Liver (tissue), 9 donors: ENCODE measurements around the gene RALGPS2. TPM values are rescaled to one million over a fixed set of nuclear protein-coding genes. Genes with fewer than 3 reads are reported as not detected.

Source experiments
- DNase-seq: peaks from one replicate; pipeline ENCODE4 v3.0.0-alpha.2; 2017; ENCODE audit warnings: low spot score
- H3K27ac ChIP-seq, 2 donors: one replicate each; pipeline ENCODE4 v1.7.0; 2013; ENCODE audit warnings: inconsistent platforms in 2 of 2, low read length in 2 of 2, control low read depth in 1 of 2, low read depth in 1 of 2, mild to moderate bottlenecking in 1 of 2
- H3K27me3 ChIP-seq, 4 donors: one replicate each; pipeline versions ENCODE4 v1.6.1 to v1.7.0; 2013; ENCODE audit warnings: low read length in 3 of 4, inconsistent platforms in 1 of 4, mild to moderate bottlenecking in 1 of 4, moderate library complexity in 1 of 4; ENCODE audit not compliant: control insufficient read depth in 4 of 4, insufficient read depth in 4 of 4
- H3K36me3 ChIP-seq, 4 donors: one replicate each; pipeline versions ENCODE4 v1.6.1 to v1.7.0; 2013; ENCODE audit warnings: low read length in 3 of 4, mild to moderate bottlenecking in 3 of 4, low read depth in 1 of 4, moderate library complexity in 1 of 4; ENCODE audit not compliant: control insufficient read depth in 4 of 4, insufficient read depth in 3 of 4
- H3K4me1 ChIP-seq, 4 donors: one replicate each; pipeline versions ENCODE4 v1.6.1 to v1.7.0; 2013; ENCODE audit warnings: low read length in 3 of 4, mild to moderate bottlenecking in 3 of 4, moderate library complexity in 1 of 4; ENCODE audit not compliant: control insufficient read depth in 4 of 4, insufficient read depth in 4 of 4
- H3K4me3 ChIP-seq, 3 donors: one replicate each; pipeline versions ENCODE4 v1.6.1 to v1.7.0; 2013; ENCODE audit warnings: low read length in 3 of 3, control low read depth in 1 of 3, low read depth in 1 of 3, mild to moderate bottlenecking in 1 of 3
- H3K9ac ChIP-seq, 2 donors: one replicate each; pipeline ENCODE4 v1.7.0; 2013; ENCODE audit warnings: low read length in 2 of 2, mild to moderate bottlenecking in 2 of 2, moderate library complexity in 2 of 2, control low read depth in 1 of 2, low read depth in 1 of 2
- H3K9me3 ChIP-seq, 4 donors: one replicate each; pipeline versions ENCODE4 v1.6.1 to v1.7.0; 2013; ENCODE audit warnings: low read length in 3 of 4; ENCODE audit not compliant: control insufficient read depth in 4 of 4
- ATF3 ChIP-seq: IDR thresholded peaks from 2 replicates; pipeline ENCODE4 v1.6.1; 2016; ENCODE audit warnings: antibody characterized with exemption
- CTCF ChIP-seq: fragments of 150-350 bp; IDR thresholded peaks from 2 replicates; pipeline ENCODE4 v1.5.1; 2017; ENCODE audit warnings: improper control_type of control experiment, low read depth, low read length; ENCODE audit not compliant: missing input control
- EGR1 ChIP-seq, 2 donors: IDR thresholded peaks; 2 replicates each; pipeline ENCODE4 v1.6.1; 2016 to 2018; ENCODE audit warnings: antibody characterized with exemption in 2 of 2, low read depth in 2 of 2
- FOXA1 ChIP-seq: IDR thresholded peaks from 2 replicates; pipeline ENCODE4 v1.6.1; 2016; ENCODE audit warnings: antibody characterized with exemption
- FOXA2 ChIP-seq: IDR thresholded peaks from 2 replicates; pipeline ENCODE4 v1.6.1; 2016; ENCODE audit warnings: antibody characterized with exemption
- GABPA ChIP-seq, 2 donors: IDR thresholded peaks in 1 of 2; conservative IDR thresholded peaks in 1 of 2; 2 replicates each; pipeline ENCODE4 v1.6.1; 2016; ENCODE audit warnings: antibody characterized with exemption in 2 of 2, mild to moderate bottlenecking in 1 of 2, moderate library complexity in 1 of 2
- HNF4A ChIP-seq, 2 donors: conservative IDR thresholded peaks; 2 replicates each; pipeline ENCODE4 v1.6.1; 2016; ENCODE audit warnings: antibody characterized with exemption in 2 of 2, mild to moderate bottlenecking in 2 of 2
- HNF4G ChIP-seq: IDR thresholded peaks from 2 replicates; pipeline ENCODE4 v1.6.1; 2016; ENCODE audit warnings: antibody characterized with exemption
- JUND ChIP-seq, 2 donors: IDR thresholded peaks; 2 replicates each; pipeline ENCODE4 v1.6.1; 2016; ENCODE audit warnings: antibody characterized with exemption in 2 of 2
- MAX ChIP-seq: IDR thresholded peaks from 2 replicates; pipeline ENCODE4 v1.6.1; 2016; ENCODE audit warnings: antibody characterized with exemption
- NR2F2 ChIP-seq: IDR thresholded peaks from 2 replicates; pipeline ENCODE4 v1.6.1; 2016; ENCODE audit warnings: antibody characterized with exemption
- RAD21 ChIP-seq, 2 donors: IDR thresholded peaks; 2 replicates each; pipeline ENCODE4 v1.6.1; 2016; ENCODE audit warnings: antibody characterized with exemption in 2 of 2, mild to moderate bottlenecking in 2 of 2
- REST ChIP-seq: IDR thresholded peaks from 2 replicates; pipeline ENCODE4 v1.6.1; 2016; ENCODE audit warnings: antibody characterized with exemption, mild to moderate bottlenecking
- RXRA ChIP-seq, 2 donors: IDR thresholded peaks; 2 replicates each; pipeline ENCODE4 v1.6.1; 2017 to 2018; ENCODE audit warnings: antibody characterized with exemption in 2 of 2, mild to moderate bottlenecking in 1 of 2
- SP1 ChIP-seq: IDR thresholded peaks from 2 replicates; pipeline ENCODE4 v1.6.1; 2018; ENCODE audit warnings: antibody characterized with exemption, mild to moderate bottlenecking
- TAF1 ChIP-seq: conservative IDR thresholded peaks from 2 replicates; pipeline ENCODE4 v1.6.1; 2016; ENCODE audit warnings: antibody characterized with exemption, mild to moderate bottlenecking
- YY1 ChIP-seq: IDR thresholded peaks from 2 replicates; pipeline ENCODE4 v1.6.1; 2016; ENCODE audit warnings: antibody characterized with exemption, mild to moderate bottlenecking
- ZBTB33 ChIP-seq: IDR thresholded peaks from 2 replicates; pipeline ENCODE4 v1.6.1; 2016; ENCODE audit warnings: antibody characterized with exemption
- WGBS: extraction: QIAGEN DNeasy Blood & Tissue Kit; methylation state at CpG from one replicate; pipeline ENCODE4 v1.1.7; 2013; 5-methylcytosine and 5-hydroxymethylcytosine counted together
- polyA plus RNA-seq, 2 donors: library from polyadenylated mRNA; stranded (reverse) in 1 of 2; unstranded in 1 of 2; fragments of 200-250 nt in 1 of 2; fragments of >200 nt in 1 of 2; fragmentation: Nextera tagmentation in 1 of 2; extraction: Ambion mirVana in 1 of 2; gene quantifications; one replicate each; pipeline versions ENCODE4 v1.2.1 to v1.2.3, GENCODE V29; 2013 to 2015
- total RNA-seq, 2 donors: library from RNA; depleted of rRNA; stranded (reverse); fragments of >200 nt; gene quantifications; one replicate each; pipeline ENCODE4 v1.2.3, GENCODE V29; 2014
- donor health status: healthy.
- donor health status: healthy.
- donor health status: healthy.
- donor health status: healthy.
- donor health status: healthy.

Gene RALGPS2
- total and polyA plus RNA-seq, 4 donors: 8.1 to 39.2 (median 16.9) TPM

GRCh38 chr1:178776553-178776952, 51.5 kb downstream of the RALGPS2 start:
- no peaks in the 10 kb centered on the region for H3K36me3 ChIP-seq
- peak overlapping the region; percentile 6 to 80 for H3K27ac ChIP-seq
- TF ChIP-seq EGR1 (IDR thresholded peaks at IDR 0.05; ENCODE audit: low read depth in 2 of 2) (no peak), REST (no peak), FOXA1 (peak; percentile 91), YY1 (no peak), ATF3 (no peak), NR2F2 (no peak), JUND (IDR thresholded peaks at IDR 0.05) (peak in 1 of 2 donors; percentile 51), FOXA2 (peak; percentile 81), GABPA (IDR thresholded peaks at IDR 0.05 in 1 of 2, conservative IDR thresholded peaks at IDR 0.05 in 1 of 2) (no peak), CTCF (no peak), SP1 (no peak), TAF1 (no peak), RXRA (IDR thresholded peaks at IDR 0.05) (peak; percentile 39 to 57), RAD21 (IDR thresholded peaks at IDR 0.05) (peak; percentile 11 to 22), HNF4A (conservative IDR thresholded peaks at IDR 0.05) (peak; percentile 72 to 74), HNF4G (peak; percentile 25), MAX (no peak), ZBTB33 (no peak)
- H3K27me3 ChIP-seq: no peaks in the 10 kb centered on the region
- H3K9ac ChIP-seq: no peak overlapping the region
- H3K4me1 ChIP-seq: peaks cover 0 to 7% (median 4%) of the 10 kb centered on the region in 4 donors
- H3K9me3 ChIP-seq: no peaks in the 10 kb centered on the region
- DNase-seq: no peak
- WGBS: 26% methylated on average over 2 of the region's 2 CpGs
- no peak overlapping the region for H3K4me3 ChIP-seq
